ENCODE measurements around the gene RUSF1. TPM values are rescaled to one million over a fixed set of nuclear protein-coding genes. Genes with fewer than 3 reads are reported as not detected.

The RUSF1 gene
- total and polyA plus RNA-seq, 4 donors = 21.8 to 73.1 (median 49.5) TPM

- peak; percentile 62 for DNase-seq (ENCODE audit: low spot score)
- no peaks in the 10 kb centered on the region for H3K9me3 ChIP-seq (ENCODE audit: control insufficient read depth in 4 of 4, low read length in 3 of 4)
- no peaks in the 10 kb centered on the region for H3K36me3 ChIP-seq (ENCODE audit: control insufficient read depth in 4 of 4, insufficient read depth in 3 of 4, low read depth in 1 of 4, low read length in 3 of 4)
- 90% methylated on average over 6 of the region's 6 CpGs for WGBS
- no peaks in the 10 kb centered on the region for H3K4me1 ChIP-seq (ENCODE audit: control insufficient read depth in 4 of 4, insufficient read depth in 4 of 4, low read length in 3 of 4)
- no peak overlapping the region for H3K9ac ChIP-seq (ENCODE audit: low read depth in 1 of 2, low read length in 2 of 2)
- no peak overlapping the region for H3K4me3 ChIP-seq (ENCODE audit: low read depth in 1 of 3, low read length in 3 of 3)
- peaks cover 0 to 2% (median 0%) of the 10 kb centered on the region in 4 donors for H3K27me3 ChIP-seq (ENCODE audit: control insufficient read depth in 4 of 4, insufficient read depth in 4 of 4, low read length in 3 of 4)
- TF ChIP-seq MAX (IDR thresholded peaks at IDR 0.05) = no peak
- TF ChIP-seq RXRA (IDR thresholded peaks at IDR 0.05) = no peak
- no peak for TF ChIP-seq EGR1 (IDR thresholded peaks at IDR 0.05; ENCODE audit: low read depth in 2 of 2)
- no peak for TF ChIP-seq RAD21 (IDR thresholded peaks at IDR 0.05)
- no peak for TF ChIP-seq NR2F2 (IDR thresholded peaks at IDR 0.05)
- no peak for TF ChIP-seq ZBTB33 (IDR thresholded peaks at IDR 0.05)
- TF ChIP-seq HNF4A (conservative IDR thresholded peaks at IDR 0.05) = no peak
- no peak for TF ChIP-seq JUND (IDR thresholded peaks at IDR 0.05)
- no peak for TF ChIP-seq FOXA2 (IDR thresholded peaks at IDR 0.05)
- H3K27ac ChIP-seq (ENCODE audit: low read depth in 1 of 2, low read length in 2 of 2) = no peak overlapping the region
Observed at GRCh38 chr16:31522071-31522470, 13.9 kb upstream of the RUSF1 start.

GRCh38 chr16:31521368-31521767 is 13.2 kb upstream of the RUSF1 start:
- DNase-seq (ENCODE audit: low spot score) = no peak
- no peaks in the 10 kb centered on the region for H3K4me1 ChIP-seq (ENCODE audit: control insufficient read depth in 4 of 4, insufficient read depth in 4 of 4, low read length in 3 of 4)
- H3K9me3 ChIP-seq (ENCODE audit: control insufficient read depth in 4 of 4, low read length in 3 of 4) = no peaks in the 10 kb centered on the region
- TF ChIP-seq REST (IDR thresholded peaks at IDR 0.05) (no peak), MAX (IDR thresholded peaks at IDR 0.05) (no peak)
- H3K36me3 ChIP-seq (ENCODE audit: control insufficient read depth in 4 of 4, insufficient read depth in 3 of 4, low read depth in 1 of 4, low read length in 3 of 4) = no peaks in the 10 kb centered on the region
- H3K4me3 ChIP-seq (ENCODE audit: low read depth in 1 of 3, low read length in 3 of 3) = no peak overlapping the region
- no peak overlapping the region for H3K27ac ChIP-seq (ENCODE audit: low read depth in 1 of 2, low read length in 2 of 2)
- H3K9ac ChIP-seq (ENCODE audit: low read depth in 1 of 2, low read length in 2 of 2) = no peak overlapping the region
- 59% methylated on average over 3 of the region's 3 CpGs for WGBS
- peaks cover 0 to 2% (median 0%) of the 10 kb centered on the region in 4 donors for H3K27me3 ChIP-seq (ENCODE audit: control insufficient read depth in 4 of 4, insufficient read depth in 4 of 4, low read length in 3 of 4)

- Histone ChIP-seq H3K27ac (ENCODE audit: low read depth in 1 of 2, low read length in 2 of 2) (no peak overlapping the region), H3K4me1 (ENCODE audit: control insufficient read depth in 4 of 4, insufficient read depth in 4 of 4, low read length in 3 of 4) (no peaks in the 10 kb centered on the region), H3K4me3 (ENCODE audit: low read depth in 1 of 3, low read length in 3 of 3) (no peak overlapping the region), H3K9ac (ENCODE audit: low read depth in 1 of 2, low read length in 2 of 2) (no peak overlapping the region), H3K27me3 (ENCODE audit: control insufficient read depth in 4 of 4, insufficient read depth in 4 of 4, low read length in 3 of 4) (peaks cover 0 to 2% (median 0%) of the 10 kb centered on the region in 4 donors), H3K36me3 (ENCODE audit: control insufficient read depth in 4 of 4, insufficient read depth in 3 of 4, low read depth in 1 of 4, low read length in 3 of 4) (no peaks in the 10 kb centered on the region), H3K9me3 (ENCODE audit: control insufficient read depth in 4 of 4, low read length in 3 of 4) (no peaks in the 10 kb centered on the region)
- no peak for DNase-seq (ENCODE audit: low spot score)
- WGBS = 82% methylated on average over 2 of the region's 2 CpGs
- TF ChIP-seq SP1 (IDR thresholded peaks at IDR 0.05) (no peak), MAX (IDR thresholded peaks at IDR 0.05) (no peak), JUND (IDR thresholded peaks at IDR 0.05) (no peak), CTCF (IDR thresholded peaks at IDR 0.05; ENCODE audit: low read depth, low read length, missing input control) (no peak), YY1 (IDR thresholded peaks at IDR 0.05) (no peak), ATF3 (IDR thresholded peaks at IDR 0.05) (no peak), RAD21 (IDR thresholded peaks at IDR 0.05) (no peak), FOXA2 (IDR thresholded peaks at IDR 0.05) (no peak), FOXA1 (IDR thresholded peaks at IDR 0.05) (no peak), ZBTB33 (IDR thresholded peaks at IDR 0.05) (no peak)
Observed at GRCh38 chr16:31519759-31520431, 11.7 kb upstream of the RUSF1 start.

Measured in liver (tissue), 9 donors.